Right lobe of liver (tissue), 4 donors: ENCODE data around the gene SLC35F4.

Experiments used
- POLR2A ChIP-seq: fragments of 450-650 bp; IDR thresholded peaks from one replicate; pipeline ENCODE4 v1.6.1; 2017; ENCODE audit warnings: antibody characterized with exemption, mild to moderate bottlenecking
- TF ChIP-seq, protein P1 (sequence below), 4 donors: fragments of 200-600 bp in 3 of 4; fragments of 450-650 bp in 1 of 4; IDR thresholded peaks; one replicate each; pipeline versions ENCODE4 v1.5.1 to v1.8.0; 2016 to 2022; ENCODE audit warnings: antibody characterized with exemption in 4 of 4, mild to moderate bottlenecking in 2 of 4
- donor health status: DM: no; HTN: no; CAD: no.
- donor health status: DM: no; HTN: no; CAD: no.
- donor health status: DM: no; HTN: yes; CAD: no.

- TF ChIP-seq, protein P1, sequence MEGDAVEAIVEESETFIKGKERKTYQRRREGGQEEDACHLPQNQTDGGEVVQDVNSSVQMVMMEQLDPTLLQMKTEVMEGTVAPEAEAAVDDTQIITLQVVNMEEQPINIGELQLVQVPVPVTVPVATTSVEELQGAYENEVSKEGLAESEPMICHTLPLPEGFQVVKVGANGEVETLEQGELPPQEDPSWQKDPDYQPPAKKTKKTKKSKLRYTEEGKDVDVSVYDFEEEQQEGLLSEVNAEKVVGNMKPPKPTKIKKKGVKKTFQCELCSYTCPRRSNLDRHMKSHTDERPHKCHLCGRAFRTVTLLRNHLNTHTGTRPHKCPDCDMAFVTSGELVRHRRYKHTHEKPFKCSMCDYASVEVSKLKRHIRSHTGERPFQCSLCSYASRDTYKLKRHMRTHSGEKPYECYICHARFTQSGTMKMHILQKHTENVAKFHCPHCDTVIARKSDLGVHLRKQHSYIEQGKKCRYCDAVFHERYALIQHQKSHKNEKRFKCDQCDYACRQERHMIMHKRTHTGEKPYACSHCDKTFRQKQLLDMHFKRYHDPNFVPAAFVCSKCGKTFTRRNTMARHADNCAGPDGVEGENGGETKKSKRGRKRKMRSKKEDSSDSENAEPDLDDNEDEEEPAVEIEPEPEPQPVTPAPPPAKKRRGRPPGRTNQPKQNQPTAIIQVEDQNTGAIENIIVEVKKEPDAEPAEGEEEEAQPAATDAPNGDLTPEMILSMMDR (IDR thresholded peaks at IDR 0.05): no peak
- no peak for TF ChIP-seq POLR2A
Measured at GRCh38 chr14:57732463-57733285, 133.2 kb downstream of the SLC35F4 start.
